Trophoblast cell (in vitro differentiated cells and primary cell): ENCODE results near the gene CACNA1F.

ENCODE experiments used
- DNase-seq, 2 donors: peaks; one replicate each; pipeline ENCODE4 v3.0.0-alpha.2; 2016
- H2AFZ ChIP-seq: 2 replicates; pipeline ENCODE4 v1.6.1; 2013; ENCODE audit warnings: low read length, moderate library complexity, mild to moderate bottlenecking; ENCODE audit not compliant: insufficient read depth, poor library complexity
- H2AK5ac ChIP-seq: 2 replicates; pipeline ENCODE4 v1.6.1; 2013; ENCODE audit warnings: mild to moderate bottlenecking, low read length
- H2BK120ac ChIP-seq: 2 replicates; pipeline ENCODE4 v1.6.1; 2013; ENCODE audit warnings: low read length, mild to moderate bottlenecking, moderate library complexity; ENCODE audit not compliant: insufficient read depth, poor library complexity
- H2BK12ac ChIP-seq: 2 replicates; pipeline ENCODE4 v1.6.1; 2013; ENCODE audit warnings: mild to moderate bottlenecking, low read length, moderate library complexity
- H2BK5ac ChIP-seq: 2 replicates; pipeline ENCODE4 v1.6.1; 2013; ENCODE audit warnings: low read length, low read depth, moderate library complexity, mild to moderate bottlenecking; ENCODE audit not compliant: poor library complexity
- H3K14ac ChIP-seq: 2 replicates; pipeline ENCODE4 v1.6.1; 2013; ENCODE audit warnings: mild to moderate bottlenecking, low read length
- H3K18ac ChIP-seq: 2 replicates; pipeline ENCODE4 v1.6.1; 2013; ENCODE audit warnings: mild to moderate bottlenecking, low read length
- H3K23ac ChIP-seq: 2 replicates; pipeline ENCODE4 v1.6.1; 2013; ENCODE audit warnings: low read length
- H3K27ac ChIP-seq: 2 replicates; pipeline ENCODE4 v1.5.1; 2013; ENCODE audit warnings: low read depth, mild to moderate bottlenecking, inconsistent platforms, low read length, moderate library complexity
- H3K27me3 ChIP-seq: 2 replicates; pipeline ENCODE4 v1.6.1; 2013; ENCODE audit warnings: inconsistent platforms, mild to moderate bottlenecking, low read length, moderate library complexity; ENCODE audit not compliant: insufficient read depth
- H3K36me3 ChIP-seq, 2 experiments: 1 replicate in 1 of 2; 2 replicates in 1 of 2; pipeline ENCODE4 v1.6.1; 2013; ENCODE audit warnings: low read length in 2 of 2, mild to moderate bottlenecking in 2 of 2, moderate library complexity in 1 of 2; ENCODE audit not compliant: insufficient read depth in 2 of 2, control insufficient read depth in 1 of 2
- H3K4ac ChIP-seq: 2 replicates; pipeline ENCODE4 v1.6.1; 2013; ENCODE audit warnings: low read depth, mild to moderate bottlenecking, low read length, moderate library complexity
- H3K4me1 ChIP-seq, 2 experiments: 1 replicate in 1 of 2; 2 replicates in 1 of 2; pipeline ENCODE4 v1.6.1; 2013; ENCODE audit warnings: low read length in 2 of 2, mild to moderate bottlenecking in 2 of 2, moderate library complexity in 1 of 2; ENCODE audit not compliant: insufficient read depth in 2 of 2, control insufficient read depth in 1 of 2
- H3K4me2 ChIP-seq: 2 replicates; pipeline ENCODE4 v1.6.1; 2013; ENCODE audit warnings: inconsistent platforms, mild to moderate bottlenecking, low read length, moderate library complexity
- H3K4me3 ChIP-seq: 2 replicates; pipeline ENCODE4 v1.5.1; 2013; ENCODE audit warnings: mild to moderate bottlenecking, low read depth, low read length, inconsistent platforms
- H3K79me1 ChIP-seq: one replicate; pipeline ENCODE4 v1.6.1; 2013; ENCODE audit warnings: low read length
- H3K79me2 ChIP-seq: 2 replicates; pipeline ENCODE4 v1.6.1; 2013; ENCODE audit warnings: low read length, mild to moderate bottlenecking; ENCODE audit not compliant: control insufficient read depth, insufficient read depth, poor library complexity
- H3K9ac ChIP-seq: 2 replicates; pipeline ENCODE4 v1.6.1; 2013; ENCODE audit warnings: mild to moderate bottlenecking, low read length
- H3K9me3 ChIP-seq: 2 replicates; pipeline ENCODE4 v1.6.1; 2013; ENCODE audit warnings: low read depth, mild to moderate bottlenecking, control low read depth, inconsistent platforms, low read length; ENCODE audit not compliant: insufficient read depth
- H4K12ac ChIP-seq: 2 replicates; pipeline ENCODE4 v1.6.1; 2013; ENCODE audit warnings: low read depth, mild to moderate bottlenecking, low read length, moderate library complexity
- H4K8ac ChIP-seq: 2 replicates; pipeline ENCODE4 v1.6.1; 2013; ENCODE audit warnings: low read depth, mild to moderate bottlenecking, low read length, moderate library complexity
- H4K91ac ChIP-seq: one replicate; pipeline ENCODE4 v1.6.1; 2013; ENCODE audit warnings: low read depth, mild to moderate bottlenecking, low read length, moderate library complexity
- WGBS: extraction: QIAGEN DNeasy Blood & Tissue Kit; methylation state at CpG from one replicate; pipeline ENCODE4 v1.1.7; 2013; ENCODE audit warnings: missing lambda C conversion rate; ENCODE audit not compliant: insufficient read length, insufficient coverage; ENCODE audit errors: extremely low coverage; 5-methylcytosine and 5-hydroxymethylcytosine counted together

Gene CACNA1F

GRCh38 chrX:49204709-49205108, 28.4 kb downstream of the CACNA1F start:
- no peak overlapping the region for H3K4me3 ChIP-seq
- no peak overlapping the region for H3K14ac ChIP-seq
- no peaks in the 10 kb centered on the region for H3K9me3 ChIP-seq
- H3K18ac ChIP-seq, result no peak overlapping the region
- DNase-seq, result no peak
- no CpG with 5 or more reads among the region's 4 CpGs for WGBS
- H4K8ac ChIP-seq, result no peak overlapping the region
- H3K79me2 ChIP-seq, result no peaks in the 10 kb centered on the region
- H3K9ac ChIP-seq, result no peak overlapping the region
- no peak overlapping the region for H2AK5ac ChIP-seq
- peaks cover 0 to 2% of the 10 kb centered on the region in 2 experiments for H3K4me1 ChIP-seq
- H3K4me2 ChIP-seq, result no peak overlapping the region
- no peaks in the 10 kb centered on the region for H3K79me1 ChIP-seq
- no peak overlapping the region for H2BK120ac ChIP-seq
- H3K36me3 ChIP-seq, result no peaks in the 10 kb centered on the region
- no peak overlapping the region for H4K12ac ChIP-seq
- H3K23ac ChIP-seq, result no peak overlapping the region
- H2BK5ac ChIP-seq, result no peak overlapping the region
- no peak overlapping the region for H4K91ac ChIP-seq
- H3K27me3 ChIP-seq, result no peaks in the 10 kb centered on the region
- no peak overlapping the region for H3K27ac ChIP-seq
- no peak overlapping the region for H2BK12ac ChIP-seq
- H2AFZ ChIP-seq, result no peak overlapping the region
- H3K4ac ChIP-seq, result no peak overlapping the region

- Histone ChIP-seq H2BK12ac (no peak overlapping the region), H3K27ac (no peak overlapping the region), H3K36me3 (no peaks in the 10 kb centered on the region), H2AFZ (no peak overlapping the region), H2BK5ac (no peak overlapping the region), H3K4ac (no peak overlapping the region), H4K8ac (no peak overlapping the region), H3K9ac (no peak overlapping the region), H3K79me2 (no peaks in the 10 kb centered on the region), H2AK5ac (no peak overlapping the region), H3K27me3 (no peaks in the 10 kb centered on the region), H3K4me3 (no peak overlapping the region), H4K12ac (no peak overlapping the region), H3K4me2 (no peak overlapping the region), H4K91ac (no peak overlapping the region), H3K4me1 (peaks cover 0 to 2% of the 10 kb centered on the region in 2 experiments), H3K14ac (no peak overlapping the region), H3K23ac (no peak overlapping the region), H3K9me3 (no peaks in the 10 kb centered on the region), H3K79me1 (no peaks in the 10 kb centered on the region), H2BK120ac (no peak overlapping the region), H3K18ac (no peak overlapping the region)
- no peak for DNase-seq
- WGBS, result no CpG with 5 or more reads among the region's 6 CpGs
These were observed 29.1 kb downstream of the CACNA1F start for GRCh38 chrX:49204017-49204416.

GRCh38 chrX:49203536-49203935, 29.6 kb downstream of the CACNA1F start:
- no CpG with 5 or more reads among the region's 3 CpGs for WGBS
- Histone ChIP-seq H3K9ac (no peak overlapping the region), H2BK5ac (no peak overlapping the region), H3K23ac (no peak overlapping the region), H2AK5ac (no peak overlapping the region), H2BK120ac (no peak overlapping the region), H3K14ac (no peak overlapping the region), H4K91ac (no peak overlapping the region), H3K27me3 (no peaks in the 10 kb centered on the region), H3K18ac (no peak overlapping the region), H3K27ac (no peak overlapping the region), H2AFZ (no peak overlapping the region), H3K79me2 (no peaks in the 10 kb centered on the region), H3K4me1 (peaks cover 0 to 2% of the 10 kb centered on the region in 2 experiments), H3K4ac (no peak overlapping the region), H4K8ac (no peak overlapping the region), H4K12ac (no peak overlapping the region), H3K79me1 (no peaks in the 10 kb centered on the region), H3K36me3 (no peaks in the 10 kb centered on the region), H3K9me3 (no peaks in the 10 kb centered on the region), H3K4me3 (no peak overlapping the region), H2BK12ac (no peak overlapping the region), H3K4me2 (no peak overlapping the region)
- DNase-seq, result no peak

GRCh38 chrX:49202022-49202421, 31.1 kb downstream of the CACNA1F start:
- no peak overlapping the region for H3K4me3 ChIP-seq
- no peaks in the 10 kb centered on the region for H3K36me3 ChIP-seq
- no peak overlapping the region for H2BK5ac ChIP-seq
- H3K14ac ChIP-seq, result no peak overlapping the region
- H3K23ac ChIP-seq, result no peak overlapping the region
- H3K4me2 ChIP-seq, result no peak overlapping the region
- no peak overlapping the region for H2BK120ac ChIP-seq
- H3K27me3 ChIP-seq, result no peaks in the 10 kb centered on the region
- no peak overlapping the region for H3K4ac ChIP-seq
- no peak overlapping the region for H3K9ac ChIP-seq
- no peak overlapping the region for H2AK5ac ChIP-seq
- no peak overlapping the region for H4K91ac ChIP-seq
- no peak for DNase-seq
- no peak overlapping the region for H4K8ac ChIP-seq
- no peak overlapping the region for H2AFZ ChIP-seq
- no peak overlapping the region for H2BK12ac ChIP-seq
- WGBS, result no CpG with 5 or more reads among the region's 2 CpGs
- no peak overlapping the region for H3K27ac ChIP-seq
- no peak overlapping the region for H3K18ac ChIP-seq
- H3K79me2 ChIP-seq, result no peaks in the 10 kb centered on the region
- no peak overlapping the region for H4K12ac ChIP-seq
- H3K9me3 ChIP-seq, result no peaks in the 10 kb centered on the region
- H3K79me1 ChIP-seq, result no peaks in the 10 kb centered on the region
- peaks cover 0 to 2% of the 10 kb centered on the region in 2 experiments for H3K4me1 ChIP-seq
